H9 (cell line): ENCODE measurements around the gene ANTKMT. TPM values are rescaled to one million over a fixed set of nuclear protein-coding genes. Genes with fewer than 3 reads are reported as not detected.

Experiments used
- DNase-seq: peaks from one replicate; pipeline ENCODE4 v3.0.0-alpha.2; 2017
- H2AFZ ChIP-seq: one replicate; pipeline ENCODE4 v1.6.1; 2013; ENCODE audit warnings: mild to moderate bottlenecking, low read length, control low read depth, moderate library complexity
- H2AK5ac ChIP-seq: 2 replicates; pipeline ENCODE4 v1.6.1; 2013; ENCODE audit warnings: low read length, control low read depth, mixed read lengths; ENCODE audit not compliant: insufficient read length
- H2BK120ac ChIP-seq: one replicate; pipeline ENCODE4 v1.6.1; 2013; ENCODE audit warnings: low read depth, mild to moderate bottlenecking, low read length, control low read depth, inconsistent platforms; ENCODE audit not compliant: poor library complexity, severe bottlenecking
- H2BK12ac ChIP-seq: 2 replicates; pipeline ENCODE4 v1.6.1; 2013; ENCODE audit warnings: low read length, control low read depth, mixed read lengths, low read depth; ENCODE audit not compliant: insufficient read length
- H2BK15ac ChIP-seq: 2 replicates; pipeline ENCODE4 v1.6.1; 2013; ENCODE audit warnings: low read depth, low read length, control low read depth
- H2BK20ac ChIP-seq: one replicate; pipeline ENCODE4 v1.6.1; 2013; ENCODE audit warnings: low read depth, mild to moderate bottlenecking, low read length, control low read depth, inconsistent platforms; ENCODE audit not compliant: poor library complexity, severe bottlenecking
- H2BK5ac ChIP-seq: 2 replicates; pipeline ENCODE4 v1.6.1; 2013; ENCODE audit warnings: low read length, control low read depth, mixed read lengths; ENCODE audit not compliant: insufficient read length
- H3K14ac ChIP-seq: 2 replicates; pipeline ENCODE4 v1.6.1; 2013; ENCODE audit warnings: low read length, control low read depth; ENCODE audit not compliant: insufficient read depth
- H3K18ac ChIP-seq: 2 replicates; pipeline ENCODE4 v1.6.1; 2013; ENCODE audit warnings: low read depth, mild to moderate bottlenecking, mixed read lengths, low read length, control low read depth; ENCODE audit not compliant: insufficient read length
- H3K23ac ChIP-seq: 2 replicates; pipeline ENCODE4 v1.6.1; 2013; ENCODE audit warnings: low read length, control low read depth, mixed read lengths, low read depth; ENCODE audit not compliant: insufficient read length
- H3K23me2 ChIP-seq: 2 replicates; pipeline ENCODE4 v1.6.1; 2013; ENCODE audit warnings: low read depth, mild to moderate bottlenecking, mixed read lengths, low read length, control low read depth; ENCODE audit not compliant: insufficient read length, poor library complexity, severe bottlenecking
- H3K27ac ChIP-seq: 2 replicates; pipeline ENCODE4 v1.5.1; 2013; ENCODE audit warnings: low read length, control low read depth, mixed read lengths, low read depth; ENCODE audit not compliant: insufficient read length
- H3K27me3 ChIP-seq: 2 replicates; pipeline ENCODE4 v1.6.1; 2013; ENCODE audit warnings: low read length, control low read depth, inconsistent platforms; ENCODE audit not compliant: insufficient read depth
- H3K4ac ChIP-seq: 2 replicates; pipeline ENCODE4 v1.6.1; 2013; ENCODE audit warnings: low read depth, mild to moderate bottlenecking, control low read depth, inconsistent platforms, low read length, moderate library complexity
- H3K4me1 ChIP-seq: 2 replicates; pipeline ENCODE4 v1.6.1; 2013; ENCODE audit warnings: low read length, control low read depth, inconsistent platforms; ENCODE audit not compliant: insufficient read depth
- H3K4me2 ChIP-seq: 2 replicates; pipeline ENCODE4 v1.6.1; 2013; ENCODE audit warnings: low read length, control low read depth, mixed read lengths; ENCODE audit not compliant: insufficient read length, insufficient read depth
- H3K56ac ChIP-seq: 2 replicates; pipeline ENCODE4 v1.6.1; 2013; ENCODE audit warnings: low read depth, mild to moderate bottlenecking, mixed read lengths, low read length, control low read depth; ENCODE audit not compliant: insufficient read length
- H3K79me1 ChIP-seq: 2 replicates; pipeline ENCODE4 v1.6.1; 2013; ENCODE audit warnings: low read depth, mild to moderate bottlenecking, moderate library complexity, low read length, control low read depth, inconsistent platforms; ENCODE audit not compliant: insufficient read depth, poor library complexity, severe bottlenecking
- H3K79me2 ChIP-seq: 2 replicates; pipeline ENCODE4 v1.6.1; 2013; ENCODE audit warnings: low read length, control low read depth, inconsistent platforms; ENCODE audit not compliant: insufficient read depth
- H3K9ac ChIP-seq: 2 replicates; pipeline ENCODE4 v1.6.1; 2013; ENCODE audit warnings: low read length, control low read depth, mixed read lengths; ENCODE audit not compliant: insufficient read length; ENCODE audit errors: extremely low read depth
- H3K9me3 ChIP-seq: one replicate; pipeline ENCODE4 v1.6.1; 2013; ENCODE audit warnings: low read depth, low read length, inconsistent platforms; ENCODE audit not compliant: control insufficient read depth
- H3T11ph ChIP-seq: one replicate; pipeline ENCODE4 v1.6.1; 2013; ENCODE audit warnings: mild to moderate bottlenecking, low read length, control low read depth, inconsistent platforms
- H4K20me1 ChIP-seq: one replicate; pipeline ENCODE4 v1.6.1; 2013; ENCODE audit not compliant: control insufficient read depth, insufficient read length, insufficient read depth
- H4K5ac ChIP-seq: 2 replicates; pipeline ENCODE4 v1.6.1; 2013; ENCODE audit warnings: low read depth, mild to moderate bottlenecking, mixed read lengths, low read length, control low read depth; ENCODE audit not compliant: insufficient read length
- H4K8ac ChIP-seq: replicated peaks from 2 replicates; pipeline ENCODE4 v1.6.1; 2013; ENCODE audit warnings: low read length, control low read depth, mixed read lengths, low read depth; ENCODE audit not compliant: insufficient read length
- H4K91ac ChIP-seq: 2 replicates; pipeline ENCODE4 v1.6.1; 2013; ENCODE audit warnings: low read depth, mild to moderate bottlenecking, moderate library complexity, mixed read lengths, low read length, control low read depth; ENCODE audit not compliant: insufficient read length
- H3K27ac Mint-ChIP-seq, 3 experiments: 2 replicates in 2 of 3; 3 replicates in 1 of 3; pipeline ENCODE4 v1.8.0; 2020 to 2021; ENCODE audit warnings: mixed read lengths in 3 of 3, mild to moderate bottlenecking in 1 of 3, moderate library complexity in 1 of 3
- H3K27me3 Mint-ChIP-seq: 2 replicates; pipeline ENCODE4 v1.8.0; 2021; ENCODE audit warnings: low read depth, mild to moderate bottlenecking, moderate library complexity, mixed read lengths
- H3K36me3 Mint-ChIP-seq, 3 experiments: 2 replicates in 2 of 3; 3 replicates in 1 of 3; pipeline ENCODE4 v1.8.0; 2020 to 2021; ENCODE audit warnings: low read depth in 3 of 3, mixed read lengths in 3 of 3; ENCODE audit not compliant: insufficient read depth in 1 of 3
- H3K4me1 Mint-ChIP-seq, 2 experiments: 2 replicates each; pipeline ENCODE4 v1.8.0; 2020; ENCODE audit warnings: mixed read lengths in 2 of 2
- H3K4me3 Mint-ChIP-seq, 2 experiments: 2 replicates in 1 of 2; 3 replicates in 1 of 2; pipeline ENCODE4 v1.8.0; 2020 to 2021; ENCODE audit warnings: mild to moderate bottlenecking in 2 of 2, mixed read lengths in 2 of 2, moderate library complexity in 1 of 2
- H3K9me3 Mint-ChIP-seq, 2 experiments: 2 replicates in 1 of 2; 3 replicates in 1 of 2; pipeline ENCODE4 v1.8.0; 2020; ENCODE audit warnings: mild to moderate bottlenecking in 2 of 2, mixed read lengths in 2 of 2, moderate library complexity in 1 of 2
- CTCF ChIP-seq: fragments of 200-600 bp; sonication (generic); conservative IDR thresholded peaks from 3 replicates; pipeline ENCODE4 v1.8.0; 2021; ENCODE audit warnings: antibody characterized with exemption, mild to moderate bottlenecking
- WGBS: extraction: QIAGEN DNeasy Blood & Tissue Kit; methylation state at CpG from one replicate; pipeline ENCODE4 v1.1.7; 2013; ENCODE audit warnings: missing lambda C conversion rate, low lambda C conversion rate, mixed read lengths; ENCODE audit not compliant: insufficient read length; ENCODE audit errors: extremely low coverage; 5-methylcytosine and 5-hydroxymethylcytosine counted together
- total RNA-seq: library from RNA; stranded (reverse); gene quantifications from 2 replicates; pipeline ENCODE4 v1.2.1, GENCODE V29; 2021

ANTKMT gene
- total RNA-seq, 1 experiment from 2014 or later = 31.5 TPM

- H3K27ac Mint-ChIP-seq = no peak overlapping the region
- Histone ChIP-seq H2BK5ac (no peak overlapping the region), H3K23me2 (peaks cover 10% of the 10 kb centered on the region), H2BK15ac (no peak overlapping the region), H3K79me2 (no peaks in the 10 kb centered on the region), H2BK12ac (no peak overlapping the region), H3K23ac (no peak overlapping the region), H4K91ac (no peak overlapping the region), H3T11ph (no peak overlapping the region), H3K27me3 (no peaks in the 10 kb centered on the region; the same call in 1 of the 2 replicates), H3K4me2 (no peak overlapping the region), H3K9ac (no peak overlapping the region), H3K4me1 (no peaks in the 10 kb centered on the region), H3K9me3 (no peaks in the 10 kb centered on the region), H3K27ac (no peak overlapping the region), H3K56ac (no peak overlapping the region), H2AK5ac (no peak overlapping the region), H3K18ac (no peak overlapping the region), H4K5ac (no peak overlapping the region), H3K14ac (no peak overlapping the region), H2AFZ (no peak overlapping the region), H2BK20ac (no peak overlapping the region), H2BK120ac (no peak overlapping the region), H3K79me1 (no peaks in the 10 kb centered on the region), H3K4ac (no peak overlapping the region), H4K20me1 (no peaks in the 10 kb centered on the region), H4K8ac (no peak overlapping the region)
- peaks cover 14 to 28% of the 10 kb centered on the region in 2 experiments for H3K4me1 Mint-ChIP-seq
- no peaks in the 10 kb centered on the region for H3K9me3 Mint-ChIP-seq
- no CpG with 5 or more reads among the region's 9 CpGs for WGBS
- peaks cover 37% of the 10 kb centered on the region for H3K27me3 Mint-ChIP-seq
- peaks cover 0 to 5% (median 3%) of the 10 kb centered on the region in 3 experiments; a peak in 1 of 7 replicates for H3K36me3 Mint-ChIP-seq
- H3K4me3 Mint-ChIP-seq = no peak overlapping the region; a peak in 1 of 5 replicates
- DNase-seq = no peak
- TF ChIP-seq CTCF = no peak
These were observed 2.6 kb upstream of the ANTKMT start for GRCh38 chr16:718389-718788.
